ENCODE results near the gene APBA1.

GRCh38 chr9:69554945-69555344, 117.2 kb downstream of the APBA1 start:
- TF ChIP-seq, protein P1, sequence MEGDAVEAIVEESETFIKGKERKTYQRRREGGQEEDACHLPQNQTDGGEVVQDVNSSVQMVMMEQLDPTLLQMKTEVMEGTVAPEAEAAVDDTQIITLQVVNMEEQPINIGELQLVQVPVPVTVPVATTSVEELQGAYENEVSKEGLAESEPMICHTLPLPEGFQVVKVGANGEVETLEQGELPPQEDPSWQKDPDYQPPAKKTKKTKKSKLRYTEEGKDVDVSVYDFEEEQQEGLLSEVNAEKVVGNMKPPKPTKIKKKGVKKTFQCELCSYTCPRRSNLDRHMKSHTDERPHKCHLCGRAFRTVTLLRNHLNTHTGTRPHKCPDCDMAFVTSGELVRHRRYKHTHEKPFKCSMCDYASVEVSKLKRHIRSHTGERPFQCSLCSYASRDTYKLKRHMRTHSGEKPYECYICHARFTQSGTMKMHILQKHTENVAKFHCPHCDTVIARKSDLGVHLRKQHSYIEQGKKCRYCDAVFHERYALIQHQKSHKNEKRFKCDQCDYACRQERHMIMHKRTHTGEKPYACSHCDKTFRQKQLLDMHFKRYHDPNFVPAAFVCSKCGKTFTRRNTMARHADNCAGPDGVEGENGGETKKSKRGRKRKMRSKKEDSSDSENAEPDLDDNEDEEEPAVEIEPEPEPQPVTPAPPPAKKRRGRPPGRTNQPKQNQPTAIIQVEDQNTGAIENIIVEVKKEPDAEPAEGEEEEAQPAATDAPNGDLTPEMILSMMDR (conservative IDR thresholded peaks at IDR 0.05 in 1 of 2, IDR thresholded peaks at IDR 0.05 in 1 of 2; ENCODE audit: extremely low read depth in 1 of 2, insufficient read depth in 1 of 2, low read depth in 1 of 2, low read length in 2 of 2): no peak
- no peak for TF ChIP-seq EZH2 (IDR thresholded peaks at IDR 0.05; ENCODE audit: borderline replicate concordance, low read length)
